K562 (cell line): ENCODE data around the gene GGA3.

ENCODE experiments used
- CTCF ChIP-seq, 3 experiments: IDR thresholded peaks in 2 of 3; conservative IDR thresholded peaks in 1 of 3; 2 replicates each; pipeline ENCODE4 v1.5.1; 2011 to 2012; ENCODE audit warnings: low read length in 3 of 3, mild to moderate bottlenecking in 3 of 3, control low read depth in 2 of 3, improper control_type of control experiment in 1 of 3, inconsistent platforms in 1 of 3, low read depth in 1 of 3, mixed read lengths in 1 of 3, moderate library complexity in 1 of 3; ENCODE audit not compliant: insufficient read depth in 2 of 3
- DACH1 ChIP-seq: fragments of 450-650 bp; IDR thresholded peaks from 2 replicates; pipeline ENCODE4 v1.6.1; 2018; ENCODE audit not compliant: partially characterized antibody
- ETS1 ChIP-seq: conservative IDR thresholded peaks from 2 replicates; pipeline ENCODE4 v1.6.1; 2011; ENCODE audit warnings: low read depth, mild to moderate bottlenecking, low read length; ENCODE audit not compliant: control insufficient read depth
- IRF9 ChIP-seq: fragments of 450-650 bp; IDR thresholded peaks from 2 replicates; pipeline ENCODE4 v1.6.1; 2016; ENCODE audit warnings: missing biosample characterization, missing genetic modification characterization
- KAT8 ChIP-seq: fragments of 450-650 bp; IDR thresholded peaks from 2 replicates; pipeline ENCODE4 v1.6.1; 2016; ENCODE audit warnings: low read depth, mild to moderate bottlenecking
- POLR2A ChIP-seq: fragments of 450-650 bp; conservative IDR thresholded peaks from 2 replicates; pipeline ENCODE4 v1.6.1; 2016
- RAD21 ChIP-seq, 2 experiments: fragments of 250-450 bp in 1 of 2; fragments of 450-650 bp in 1 of 2; sonication (Bioruptor Pico) in 1 of 2; formaldehyde crosslinking in 1 of 2; IDR thresholded peaks in 1 of 2; conservative IDR thresholded peaks in 1 of 2; 2 replicates each; pipeline versions ENCODE4 v1.4.0 to v1.8.0; 2020 to 2022; ENCODE audit warnings: mild to moderate bottlenecking in 2 of 2, moderate library complexity in 1 of 2
- RFX5 ChIP-seq: IDR thresholded peaks from 2 replicates; pipeline ENCODE4 v1.6.1; 2011; ENCODE audit warnings: low read depth, mild to moderate bottlenecking, improper control_type of control experiment, low read length
- SFPQ ChIP-seq: fragments of 200-400 bp; formaldehyde crosslinking; IDR thresholded peaks from 2 replicates; pipeline ENCODE4 v1.6.1; 2017; ENCODE audit warnings: mild to moderate bottlenecking, low read depth, low read length, moderate library complexity
- TAF1 ChIP-seq: IDR thresholded peaks from 2 replicates; pipeline ENCODE4 v1.6.1; 2011; ENCODE audit warnings: mild to moderate bottlenecking, low read length, moderate library complexity; ENCODE audit not compliant: insufficient read depth, control insufficient read depth, severe bottlenecking; ENCODE audit errors: extremely low read depth
- THRA ChIP-seq: fragments of 450-650 bp; IDR thresholded peaks from 2 replicates; pipeline ENCODE4 v1.6.1; 2017; ENCODE audit warnings: mild to moderate bottlenecking, moderate library complexity
- YY1 ChIP-seq, 3 experiments: IDR thresholded peaks; 2 replicates each; pipeline ENCODE4 v1.6.1; 2011; ENCODE audit warnings: low read length in 2 of 3, mild to moderate bottlenecking in 2 of 3, moderate library complexity in 2 of 3, borderline replicate concordance in 1 of 3, control low read depth in 1 of 3, low read depth in 1 of 3; ENCODE audit not compliant: insufficient read depth in 3 of 3, insufficient replicate concordance in 2 of 3, control insufficient read depth in 1 of 3, insufficient read length in 1 of 3; ENCODE audit errors: extremely low read depth in 1 of 3
- ZNF354B ChIP-seq: fragments of 250-450 bp; sonication (Bioruptor Pico); IDR thresholded peaks from 2 replicates; pipeline ENCODE4 v1.4.0; 2020
- ZNF41 ChIP-seq: fragments of 250-450 bp; sonication (Bioruptor Pico); conservative IDR thresholded peaks from 2 replicates; pipeline ENCODE4 v1.4.0; 2020; ENCODE audit warnings: mild to moderate bottlenecking

- TF ChIP-seq KAT8 (no peak), CTCF (IDR thresholded peaks at IDR 0.05 in 2 of 3, conservative IDR thresholded peaks at IDR 0.05 in 1 of 3; ENCODE audit: insufficient read depth in 2 of 3, low read depth in 1 of 3, low read length in 3 of 3) (no peak), THRA (no peak), SFPQ (no peak), RFX5 (no peak), DACH1 (no peak), YY1 (IDR thresholded peaks at IDR 0.05; ENCODE audit: borderline replicate concordance in 1 of 3, control insufficient read depth in 1 of 3, extremely low read depth in 1 of 3, insufficient read depth in 3 of 3, insufficient read length in 1 of 3, insufficient replicate concordance in 2 of 3, low read depth in 1 of 3, low read length in 2 of 3) (no peak), RAD21 (CRISPR knock-in tag; conservative IDR thresholded peaks at IDR 0.05 in 1 of 2, IDR thresholded peaks at IDR 0.05 in 1 of 2) (no peak), IRF9 (tag) (no peak), TAF1 (no peak), ETS1 (no peak), POLR2A (no peak), ZNF41 (CRISPR knock-in tag) (no peak), ZNF354B (CRISPR knock-in tag) (no peak)
Observed at GRCh38 chr17:75250009-75250471, 11.4 kb downstream of the GGA3 start.
